GM13977 (cell line): Measurements from ENCODE around the gene MEIOSIN.
A peak's percentile ranks its signal among the peaks of the same experiment; 100 is the strongest.

Experiments used
- DNase-seq: peaks from one replicate; pipeline ENCODE4 v3.0.0; 2012; ENCODE audit warnings: low spot score
- in situ Hi-C: fragments of 300-500 bp; cut with MboI; formaldehyde crosslinking; loops from one replicate; pipeline ENCODE4 v1.12.0; 2022; ENCODE audit warnings: low sequenced_read_pairs, low pct_unique_long_range_greater_than_20kb, mixed read lengths, inconsistent platforms; ENCODE audit not compliant: unreplicated experiment
- TF ChIP-seq, protein P1 (sequence below): IDR thresholded peaks from 2 replicates; pipeline ENCODE4 v1.5.1; 2012; ENCODE audit warnings: mild to moderate bottlenecking, control low read depth; ENCODE audit not compliant: insufficient read depth; ENCODE audit errors: extremely low read depth, missing control alignments

Gene MEIOSIN

DNA sequence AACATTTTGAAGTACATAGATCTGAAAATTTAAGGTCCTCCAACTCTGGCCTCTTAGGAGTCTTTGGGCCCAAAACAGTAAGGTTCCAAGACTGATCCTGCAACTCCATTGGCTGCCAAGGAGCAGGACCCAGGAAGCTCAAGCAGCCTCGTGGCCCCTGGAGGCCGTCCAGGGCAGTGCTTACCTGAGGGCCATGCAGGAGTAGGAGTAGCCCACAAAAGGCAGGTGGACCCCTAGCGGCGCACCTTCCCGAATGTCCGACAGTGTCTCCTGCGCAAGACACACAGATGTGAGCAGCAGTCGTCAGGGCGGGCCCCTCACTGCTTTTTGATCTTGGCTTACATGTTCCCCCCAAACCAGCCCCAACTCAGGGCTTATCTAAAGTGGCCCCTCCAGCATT, 41.5 kb downstream of the MEIOSIN start:
- no peak for DNase-seq
- in situ Hi-C loops: no loop called here
- TF ChIP-seq, protein P1, sequence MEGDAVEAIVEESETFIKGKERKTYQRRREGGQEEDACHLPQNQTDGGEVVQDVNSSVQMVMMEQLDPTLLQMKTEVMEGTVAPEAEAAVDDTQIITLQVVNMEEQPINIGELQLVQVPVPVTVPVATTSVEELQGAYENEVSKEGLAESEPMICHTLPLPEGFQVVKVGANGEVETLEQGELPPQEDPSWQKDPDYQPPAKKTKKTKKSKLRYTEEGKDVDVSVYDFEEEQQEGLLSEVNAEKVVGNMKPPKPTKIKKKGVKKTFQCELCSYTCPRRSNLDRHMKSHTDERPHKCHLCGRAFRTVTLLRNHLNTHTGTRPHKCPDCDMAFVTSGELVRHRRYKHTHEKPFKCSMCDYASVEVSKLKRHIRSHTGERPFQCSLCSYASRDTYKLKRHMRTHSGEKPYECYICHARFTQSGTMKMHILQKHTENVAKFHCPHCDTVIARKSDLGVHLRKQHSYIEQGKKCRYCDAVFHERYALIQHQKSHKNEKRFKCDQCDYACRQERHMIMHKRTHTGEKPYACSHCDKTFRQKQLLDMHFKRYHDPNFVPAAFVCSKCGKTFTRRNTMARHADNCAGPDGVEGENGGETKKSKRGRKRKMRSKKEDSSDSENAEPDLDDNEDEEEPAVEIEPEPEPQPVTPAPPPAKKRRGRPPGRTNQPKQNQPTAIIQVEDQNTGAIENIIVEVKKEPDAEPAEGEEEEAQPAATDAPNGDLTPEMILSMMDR: no peak

DNA sequence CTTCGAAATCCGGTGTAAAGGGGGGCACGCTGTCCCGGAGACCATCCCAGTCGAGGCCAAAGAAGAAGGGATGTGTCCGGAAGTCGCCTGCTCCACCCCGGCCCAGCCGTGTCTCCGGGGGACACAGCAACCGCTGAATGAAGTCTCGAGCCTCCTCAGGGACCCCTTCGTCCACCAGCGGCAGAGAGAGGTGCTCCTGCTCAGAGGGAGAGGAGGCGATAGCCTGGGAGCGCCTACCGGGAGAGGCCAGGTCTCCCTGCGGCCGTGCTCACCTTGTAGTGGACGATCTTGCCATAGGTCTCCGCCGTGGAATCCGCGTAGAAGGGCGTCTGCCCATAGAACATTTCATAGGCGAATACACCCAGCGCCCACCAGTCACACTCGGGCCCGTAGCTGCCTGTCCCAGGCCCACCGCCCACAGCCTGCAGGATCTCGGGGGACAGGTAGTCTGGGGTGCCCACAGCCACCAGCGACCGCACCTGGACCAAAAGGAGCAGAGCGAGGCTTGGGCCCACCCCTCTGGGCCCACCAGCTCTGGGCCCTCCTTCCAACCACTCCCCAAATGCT, 44.2 kb downstream of the MEIOSIN start:
- DNase-seq: no peak
- in situ Hi-C loops: no loop called here
- TF ChIP-seq, protein P1: no peak

DNA sequence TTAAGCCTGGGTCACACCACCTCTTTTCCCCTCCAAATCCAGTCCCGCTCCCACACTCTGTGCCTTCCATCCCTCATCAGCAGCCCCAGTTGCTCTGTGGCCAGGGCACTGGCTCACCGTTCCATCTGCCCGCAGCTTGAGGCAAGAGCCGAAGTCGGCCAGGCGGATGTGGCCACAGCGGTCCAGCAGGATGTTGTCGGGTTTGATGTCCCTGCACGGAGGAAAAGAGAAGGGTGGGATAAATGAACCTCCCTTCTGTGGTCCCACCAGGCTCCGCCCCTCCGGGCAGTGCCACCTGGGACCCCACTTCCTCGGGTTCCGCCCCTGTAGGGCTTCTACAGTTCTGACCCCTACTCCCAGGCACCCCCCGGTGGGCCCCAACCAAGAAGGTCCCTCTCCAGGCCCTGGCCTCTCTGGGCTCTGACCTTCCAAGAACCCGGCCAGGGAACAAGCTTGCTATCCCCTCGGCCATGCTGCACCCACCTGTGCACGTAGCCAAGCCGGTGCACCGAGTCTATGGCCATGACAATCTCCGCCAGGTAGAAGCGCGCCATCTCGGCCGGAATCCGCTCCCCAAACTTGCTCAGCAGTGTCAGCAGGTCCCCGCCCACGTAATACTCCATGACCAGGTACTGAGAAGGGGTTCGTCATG, 44.9 kb downstream of the MEIOSIN start:
- in situ Hi-C loops: no loop called here
- DNase-seq: no peak
- TF ChIP-seq, protein P1: no peak

DNA sequence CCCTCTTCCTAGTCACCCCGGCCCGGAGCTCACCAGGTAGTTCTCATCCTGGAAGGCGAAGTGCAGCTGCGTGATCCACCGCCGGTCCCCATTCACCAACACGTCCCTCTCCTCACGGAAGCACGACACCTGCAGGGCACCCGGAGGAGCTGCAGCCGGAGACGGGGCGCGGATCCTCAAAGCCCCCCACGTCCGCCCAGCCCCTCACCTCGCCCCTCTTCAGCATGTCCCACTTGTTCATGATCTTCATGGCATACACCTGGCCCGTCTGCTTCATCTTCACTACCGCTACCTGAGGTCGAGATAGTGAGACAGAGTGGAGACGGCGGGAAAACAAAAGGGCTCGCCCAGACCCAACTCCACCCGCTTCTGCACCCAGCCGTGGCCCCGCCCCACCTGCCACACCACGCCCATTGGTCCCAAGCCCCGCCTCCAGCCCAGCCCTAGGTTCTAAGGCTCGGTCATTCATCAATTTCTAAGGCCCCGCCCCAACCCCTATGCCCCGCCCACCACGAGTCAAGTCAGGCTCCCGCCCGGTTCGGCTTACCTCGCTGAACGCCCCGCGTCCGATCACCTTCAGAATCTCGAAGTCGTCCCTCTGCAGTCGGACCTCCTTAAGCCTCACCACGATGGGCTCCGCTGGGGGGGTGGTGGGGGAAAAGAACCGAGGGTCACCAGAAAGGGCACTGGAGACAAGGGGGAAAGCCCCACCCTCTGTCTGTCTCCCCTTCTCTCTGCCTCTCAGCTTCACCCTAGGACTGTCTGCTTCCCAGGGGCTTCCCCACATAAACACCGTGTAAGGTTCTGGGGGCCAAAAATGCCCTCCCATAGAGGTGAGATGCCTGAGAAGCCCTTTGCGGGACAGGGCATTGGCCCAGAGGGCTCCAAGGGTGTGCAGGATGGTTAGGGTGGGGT, 46.2 kb downstream of the MEIOSIN start:
- TF ChIP-seq, protein P1: peak; percentile 76
- peak; percentile 98 for DNase-seq
- in situ Hi-C loops: no loop called here

DNA sequence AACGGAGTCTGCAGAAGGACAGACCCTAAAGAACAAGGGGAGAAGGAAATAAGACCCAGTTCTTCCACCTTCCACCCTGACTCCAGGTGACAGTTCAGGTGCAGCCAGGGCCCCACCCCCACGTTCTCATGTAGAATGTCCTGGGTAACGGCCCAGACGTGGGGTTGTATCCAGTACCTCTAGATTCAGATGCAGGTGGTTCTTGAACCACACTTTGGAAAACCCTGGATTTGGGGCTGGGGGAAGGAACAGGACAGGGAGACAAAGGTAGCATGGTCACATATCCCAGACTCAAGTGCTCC, 46.9 kb downstream of the MEIOSIN start:
- in situ Hi-C loops: no loop called here
- TF ChIP-seq, protein P1: no peak
- DNase-seq: no peak

DNA sequence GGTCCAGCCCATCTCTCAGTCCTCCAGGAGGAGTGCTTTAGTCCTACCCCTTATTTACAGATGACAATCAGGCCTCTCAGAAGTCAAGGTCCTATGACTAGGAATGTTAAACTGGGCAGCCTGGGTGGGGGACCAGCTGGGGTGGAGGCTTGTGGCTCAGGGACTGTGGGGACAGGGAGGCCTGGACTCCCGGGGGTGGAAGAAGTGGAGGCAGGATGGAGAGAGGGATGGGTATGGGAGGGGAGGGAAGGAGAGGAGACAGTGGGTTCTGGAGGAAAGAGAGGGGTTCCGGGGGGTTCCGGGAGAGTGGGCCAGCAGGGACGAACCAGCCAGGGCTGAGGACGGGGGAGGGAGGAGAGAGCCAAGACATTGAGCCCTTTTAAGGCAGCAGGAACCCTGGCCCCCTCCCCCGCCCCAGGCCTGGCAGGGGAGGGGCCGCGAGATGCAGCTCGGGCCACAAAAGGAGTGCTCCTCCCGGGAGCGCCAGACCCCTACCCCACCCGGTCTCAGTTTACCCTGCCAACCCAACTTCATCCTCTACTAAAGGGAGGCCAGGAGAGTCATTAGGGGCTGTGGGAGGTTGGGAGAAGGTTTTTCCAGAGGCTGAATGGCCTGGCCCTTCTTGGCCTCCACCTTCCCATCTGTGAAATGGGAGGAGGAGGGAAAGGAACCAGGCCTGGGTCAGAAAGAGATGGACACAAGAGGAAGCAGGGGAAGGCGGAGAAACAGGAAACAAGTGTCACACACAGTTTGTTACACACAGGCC, 47.4 kb downstream of the MEIOSIN start:
- in situ Hi-C loops: no loop called here
- TF ChIP-seq, protein P1: no peak
- no peak for DNase-seq
